HG03442 (cell line): ENCODE measurements around the gene ALDH1A3.

ENCODE experiments used
- ATAC-seq: cut with Tn5 transposase; IDR thresholded peaks from one replicate; pipeline ENCODE4 v1.9.1; 2021; ENCODE audit warnings: mild to moderate bottlenecking, moderate library complexity; ENCODE audit not compliant: unreplicated experiment

The ALDH1A3 gene

GRCh38 chr15:100880897-100881242, 1.2 kb downstream of the ALDH1A3 start:
- no peak for ATAC-seq

GRCh38 chr15:100881573-100882336, 2.1 kb downstream of the ALDH1A3 start:
- no peak for ATAC-seq

DNA sequence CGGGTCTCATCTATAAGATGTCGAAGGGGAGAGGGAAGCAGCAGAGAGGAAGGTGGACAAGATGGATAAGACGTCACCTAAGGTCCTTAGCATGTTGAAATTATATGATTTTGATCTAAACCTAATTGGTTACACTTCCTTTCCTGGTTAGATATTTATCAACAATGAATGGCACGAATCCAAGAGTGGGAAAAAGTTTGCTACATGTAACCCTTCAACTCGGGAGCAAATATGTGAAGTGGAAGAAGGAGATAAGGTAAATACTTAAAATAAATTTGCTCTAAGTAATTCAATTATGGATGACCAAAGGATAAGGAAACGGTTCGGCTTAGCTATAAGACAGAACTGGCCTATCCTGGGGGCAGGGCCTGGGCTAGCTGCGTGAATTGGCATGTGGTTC, 5.5 kb downstream of the ALDH1A3 start:
- ATAC-seq = no peak

DNA sequence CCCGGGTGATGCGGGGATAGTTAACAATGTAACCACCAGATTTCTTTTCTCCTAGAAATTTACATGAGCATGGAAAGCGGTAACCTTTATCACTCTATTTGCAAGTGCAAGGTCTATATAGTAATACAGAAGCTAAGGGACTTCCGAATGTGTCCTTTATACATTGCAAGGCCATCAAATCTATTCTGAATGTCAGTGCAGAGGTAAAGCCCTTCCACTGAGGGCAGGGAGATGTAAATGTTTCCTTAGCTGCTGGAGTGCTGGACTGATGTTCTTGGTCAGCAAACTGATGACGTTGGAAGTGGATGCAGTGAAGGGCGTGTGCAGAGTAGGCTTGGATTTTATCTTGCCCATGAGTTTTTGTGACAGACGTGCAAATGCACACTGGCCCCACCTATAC, 6.2 kb downstream of the ALDH1A3 start:
- no peak for ATAC-seq

- ATAC-seq = no peak
Measured at GRCh38 chr15:100887211-100887913, 7.7 kb downstream of the ALDH1A3 start.

DNA sequence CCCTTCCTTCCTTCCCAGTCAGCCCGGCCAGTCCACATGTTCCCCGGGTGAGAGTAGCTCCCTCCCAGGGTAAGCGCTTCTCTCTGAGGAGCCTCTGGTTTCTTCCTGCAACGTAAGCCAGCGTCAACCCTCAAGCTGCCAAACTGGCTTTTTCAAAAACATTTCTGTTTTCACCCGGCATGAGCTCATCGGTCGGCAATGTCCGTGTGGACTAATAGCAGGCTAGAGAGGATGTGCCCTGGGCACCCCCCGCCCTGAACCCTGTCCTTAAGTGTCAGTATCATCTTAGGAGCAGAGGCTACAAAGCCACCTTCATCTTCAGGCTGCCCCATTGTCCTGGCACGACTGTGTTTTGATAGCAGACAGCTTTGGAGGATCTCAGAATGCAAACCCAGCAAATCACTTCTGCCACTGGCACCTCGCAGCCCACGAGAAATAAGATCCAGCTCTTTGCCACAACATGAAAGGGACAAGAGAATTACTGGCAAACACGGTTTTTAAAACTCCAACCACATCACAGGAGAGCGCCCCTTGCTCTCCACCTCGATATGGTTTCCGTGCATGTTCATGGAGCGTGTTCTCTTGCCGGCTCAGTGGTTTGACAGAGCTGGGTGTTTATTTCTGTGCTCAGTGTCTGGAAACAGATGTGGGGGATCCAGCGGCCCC, 9.9 kb downstream of the ALDH1A3 start:
- no peak for ATAC-seq

GRCh38 chr15:100890051-100890720, 10.6 kb downstream of the ALDH1A3 start:
- ATAC-seq = no peak

- no peak for ATAC-seq
Measured at GRCh38 chr15:100890850-100891249, 11.2 kb downstream of the ALDH1A3 start.

GRCh38 chr15:100891307-100892012, 11.8 kb downstream of the ALDH1A3 start:
- ATAC-seq = no peak

GRCh38 chr15:100892013-100892355, 12.4 kb downstream of the ALDH1A3 start:
- no peak for ATAC-seq

DNA sequence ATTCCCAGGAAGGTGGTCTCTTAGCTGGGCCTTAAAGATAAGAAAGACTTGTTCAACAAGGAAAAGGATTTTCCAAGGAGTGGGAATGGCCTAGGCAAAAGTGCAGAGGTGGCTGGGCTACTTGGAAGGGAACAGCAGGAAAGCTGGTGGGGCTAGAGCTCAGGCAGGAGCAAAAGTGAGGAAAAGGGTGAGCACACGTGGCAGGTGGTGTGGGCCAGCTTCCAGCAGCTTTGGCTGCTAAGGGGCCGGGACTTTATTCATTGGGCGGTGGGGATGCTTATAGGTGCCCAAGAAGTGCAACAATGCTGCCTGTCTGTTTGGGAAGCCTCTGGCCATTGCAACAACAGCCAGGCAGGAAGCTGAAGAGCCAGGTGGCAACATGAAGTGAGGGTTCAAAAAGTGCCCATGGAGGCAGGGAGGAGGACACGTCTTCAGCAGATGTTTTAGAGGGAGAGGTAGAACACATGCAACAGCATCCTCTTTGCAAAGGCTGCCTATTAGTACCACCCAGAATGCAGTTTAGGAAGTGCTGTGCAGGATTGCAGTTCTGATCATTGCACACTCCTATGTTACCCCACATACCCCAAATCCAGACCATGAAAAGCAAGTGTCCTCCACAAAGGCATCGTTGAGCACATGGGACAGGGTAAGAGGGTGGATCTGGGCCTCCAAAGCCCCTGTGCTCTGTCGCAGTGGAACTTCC, 13.8 kb downstream of the ALDH1A3 start:
- no peak for ATAC-seq

DNA sequence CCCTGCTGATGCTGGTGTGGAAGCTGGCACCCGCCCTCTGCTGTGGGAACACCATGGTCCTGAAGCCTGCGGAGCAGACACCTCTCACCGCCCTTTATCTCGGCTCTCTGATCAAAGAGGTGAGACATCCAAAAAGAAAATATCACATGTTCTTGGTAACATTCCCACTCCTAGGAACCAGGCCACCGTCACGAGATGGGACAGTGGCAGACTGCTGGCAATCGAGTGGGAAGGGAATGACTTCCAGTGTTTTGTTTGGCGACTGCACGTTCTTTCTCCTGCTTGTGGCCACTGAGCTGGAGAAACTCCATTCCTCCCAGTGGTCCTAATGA, 14.3 kb downstream of the ALDH1A3 start:
- ATAC-seq = no peak

DNA sequence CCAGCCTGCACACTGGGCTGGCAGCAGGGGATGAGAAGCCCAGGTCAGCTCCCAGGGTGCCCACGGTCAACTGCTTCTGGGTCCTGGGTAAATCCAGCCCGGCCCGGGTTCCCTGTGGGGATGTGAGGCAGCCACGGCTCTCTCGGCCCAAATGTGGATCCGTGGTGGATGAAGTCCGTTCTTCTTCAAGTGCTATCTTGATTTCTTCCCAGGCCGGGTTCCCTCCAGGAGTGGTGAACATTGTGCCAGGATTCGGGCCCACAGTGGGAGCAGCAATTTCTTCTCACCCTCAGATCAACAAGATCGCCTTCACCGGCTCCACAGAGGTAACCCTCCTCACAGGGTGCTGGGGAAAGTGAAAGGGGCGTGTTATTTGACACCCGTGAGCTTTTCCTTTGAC, 16.1 kb downstream of the ALDH1A3 start:
- ATAC-seq = no peak

DNA sequence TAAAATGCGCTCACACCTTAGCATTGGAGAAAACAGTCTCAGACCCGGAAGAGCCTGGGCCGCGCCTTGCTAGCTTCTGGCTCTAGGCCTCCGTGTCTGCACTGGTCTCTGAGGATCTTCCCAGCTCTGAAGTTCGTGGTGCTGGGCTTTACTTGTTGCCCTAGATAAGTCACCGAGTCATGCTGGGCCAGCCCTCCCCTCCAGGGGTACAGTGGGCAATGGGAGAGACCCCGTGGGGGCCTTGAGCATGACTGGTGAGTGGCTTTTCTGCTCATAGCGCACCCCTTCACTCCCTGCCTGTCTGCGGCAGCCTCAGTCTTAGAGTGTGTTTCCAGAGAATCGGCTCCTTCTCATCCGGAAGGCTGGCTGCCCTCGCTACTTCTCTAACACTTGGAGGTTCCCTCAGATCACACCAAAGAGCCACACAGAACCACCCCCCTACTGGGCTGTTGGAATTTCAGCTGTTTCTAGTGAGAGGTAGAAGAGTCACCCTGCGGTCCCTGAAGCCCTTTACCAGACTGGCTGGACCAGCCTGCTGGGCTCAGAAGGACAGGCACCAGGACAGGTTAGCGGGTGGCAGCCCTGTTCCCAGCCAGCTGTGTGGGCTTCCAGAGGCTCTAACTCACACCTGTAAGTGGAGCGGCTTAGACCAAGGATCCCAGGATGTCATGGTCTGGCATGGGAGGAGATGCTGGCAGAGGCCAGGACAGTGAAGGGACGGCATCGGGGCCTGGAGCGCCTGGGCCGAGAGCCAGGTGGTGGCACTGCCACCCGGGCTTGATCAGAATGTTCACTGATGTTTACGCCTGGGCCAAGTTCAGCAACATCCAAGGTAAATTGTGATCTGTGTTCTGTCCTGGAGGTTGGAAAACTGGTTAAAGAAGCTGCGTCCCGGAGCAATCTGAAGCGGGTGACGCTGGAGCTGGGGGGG, 17.9 kb downstream of the ALDH1A3 start:
- no peak for ATAC-seq

GRCh38 chr15:100898152-100898490, 18.5 kb downstream of the ALDH1A3 start:
- ATAC-seq = no peak

DNA sequence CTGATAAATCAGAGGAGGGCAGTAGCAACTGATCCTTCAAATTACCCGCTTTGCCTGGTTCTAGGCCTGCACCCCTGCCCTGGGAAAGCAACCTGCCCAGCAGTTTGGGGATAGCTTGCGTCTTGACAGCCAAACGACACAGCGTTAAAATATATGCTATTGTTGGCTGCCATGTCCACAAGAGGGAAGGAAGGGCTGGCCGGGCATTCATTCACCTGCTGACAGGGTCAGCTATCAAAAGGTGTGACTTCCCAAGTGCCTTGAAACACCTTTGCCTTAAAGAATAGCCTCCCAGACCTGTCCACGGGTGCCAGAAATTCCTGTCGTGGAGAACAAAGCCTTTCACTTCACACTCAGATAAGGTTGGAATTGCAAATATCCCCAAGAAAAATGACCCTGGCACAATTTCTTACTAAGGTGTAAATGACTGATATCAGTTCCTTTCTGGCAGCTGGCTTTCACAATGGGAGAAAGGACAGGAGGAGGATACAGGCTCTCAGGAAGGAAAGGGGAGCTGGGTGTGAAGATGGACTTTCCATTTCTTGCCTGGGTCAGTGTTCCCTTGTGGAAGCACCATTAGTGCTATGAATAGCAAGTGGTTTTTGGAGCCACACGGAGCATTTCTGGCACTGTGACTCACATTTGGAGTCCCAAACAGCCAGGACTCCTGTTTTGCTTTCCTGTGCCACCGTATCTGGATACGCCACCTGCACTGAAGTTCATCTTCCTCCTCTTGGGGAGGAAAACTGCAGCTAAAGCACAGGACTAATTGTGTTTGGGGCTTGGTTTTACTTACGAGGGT, 19.2 kb downstream of the ALDH1A3 start:
- no peak for ATAC-seq

DNA sequence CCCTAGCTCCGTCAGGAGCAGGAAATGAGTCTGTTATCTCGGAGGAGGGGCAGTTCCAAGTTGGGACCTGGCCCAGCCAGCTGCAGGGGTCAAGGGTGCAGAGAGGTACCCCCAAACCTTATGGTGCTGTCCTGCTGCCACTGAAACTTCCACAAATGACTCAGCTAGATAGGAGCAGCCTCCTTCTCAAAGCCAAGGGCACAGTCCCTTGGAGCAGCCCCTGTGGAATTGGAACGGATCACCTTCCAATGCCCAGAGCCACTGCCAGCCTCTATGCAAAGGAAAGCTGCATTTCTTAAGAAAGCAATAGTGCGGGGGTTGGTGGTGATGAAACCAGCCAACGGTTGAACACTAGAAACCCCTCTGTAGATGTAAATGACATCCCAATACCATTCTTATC, 20.0 kb downstream of the ALDH1A3 start:
- no peak for ATAC-seq

- no peak for ATAC-seq
Measured at GRCh38 chr15:100900136-100900794, 20.6 kb downstream of the ALDH1A3 start.
